ENCODE data around the gene SYNGAP1. TPM values are rescaled to one million over a fixed set of nuclear protein-coding genes. Genes with fewer than 3 reads are reported as not detected.

Gene SYNGAP1
- total and polyA plus RNA-seq, 2 of the 4 experiments (the other 2 are of a cell fraction): 1.4 to 17.0 TPM

DNA sequence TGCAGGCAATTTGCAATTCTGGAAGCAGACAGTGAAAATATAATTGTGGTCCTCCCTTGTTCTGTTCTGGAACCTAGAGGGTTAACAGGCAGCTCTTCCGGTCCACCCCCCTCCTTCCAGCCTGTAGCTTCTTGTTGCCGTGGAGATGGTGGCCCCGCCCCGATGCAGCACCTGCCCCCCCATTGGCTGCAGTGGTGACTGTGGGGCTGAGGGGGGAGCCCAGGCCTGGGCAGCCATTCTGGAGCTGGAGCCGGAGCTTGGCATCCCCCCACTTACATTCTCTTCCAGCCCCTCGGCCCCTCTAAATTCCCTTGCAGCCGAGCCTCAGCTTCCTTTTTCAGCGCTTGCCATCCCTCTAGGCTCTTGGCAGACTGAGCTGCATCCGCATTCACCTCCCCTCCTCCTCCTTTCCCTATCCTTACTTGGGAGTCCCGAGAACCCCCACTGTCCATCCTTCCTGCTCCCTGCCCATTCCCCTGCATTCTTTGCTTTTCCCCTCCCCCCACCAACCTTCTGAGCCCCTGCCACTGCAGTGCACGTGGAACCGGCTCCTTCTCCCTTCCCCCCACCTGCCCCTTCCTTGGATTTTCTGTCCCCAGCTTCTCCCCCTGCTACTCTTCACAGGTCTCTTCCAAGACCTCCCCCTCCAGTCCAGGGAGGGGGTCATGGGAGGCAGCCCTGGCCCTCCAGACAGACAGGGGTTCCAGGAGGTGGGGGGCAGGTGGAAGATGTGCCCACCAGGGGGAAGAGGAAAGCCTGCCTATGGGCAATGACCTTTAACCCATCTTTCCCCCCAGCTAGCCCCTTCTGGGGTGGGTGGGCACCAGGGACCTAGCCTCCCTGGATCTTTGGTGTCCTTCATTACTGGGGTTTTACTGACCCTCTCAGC lies 11.4 kb downstream of the SYNGAP1 start:
- H3K4ac ChIP-seq (ENCODE audit: low read depth, low read length): peak overlapping the region; percentile 20; the same call in 1 of the 2 replicates
- peaks cover 41% of the 10 kb centered on the region for H4K20me1 ChIP-seq (ENCODE audit: insufficient read depth, low read length)
- H3K36me3 ChIP-seq (ENCODE audit: control insufficient read depth, insufficient read depth, low read length): peaks cover 17% of the 10 kb centered on the region
- no peak overlapping the region for H2BK20ac ChIP-seq (ENCODE audit: low read depth, low read length)
- H3K9me3 ChIP-seq (ENCODE audit: control insufficient read depth, insufficient read depth, low read length): no peaks in the 10 kb centered on the region
- DNase-seq (peak; percentile 65), ATAC-seq (ENCODE audit: low read depth) (peak; percentile 61)
- peaks cover 32% of the 10 kb centered on the region for H3K4me1 ChIP-seq (ENCODE audit: control insufficient read depth, insufficient read depth, low read length)
- dilution Hi-C loops (cut with HindIII; ENCODE audit: low sequenced_read_pairs, unreplicated experiment): no loop called here
- no peak overlapping the region for H3K9ac ChIP-seq (ENCODE audit: low read depth, low read length)
- H3K27me3 ChIP-seq (ENCODE audit: control insufficient read depth, insufficient read depth, low read length): no peaks in the 10 kb centered on the region
- peak overlapping the region; percentile 29; the same call in 1 of the 2 replicates for H3K14ac ChIP-seq (replicated peaks; ENCODE audit: low read depth, low read length)
- H2AK9ac ChIP-seq (replicated peaks; ENCODE audit: low read depth, low read length, poor library complexity): peak overlapping the region; percentile 77
- H3K18ac ChIP-seq (ENCODE audit: low read depth, low read length): no peak overlapping the region
- POLR2A ChIA-PET (ENCODE audit: unreplicated experiment): no interaction called here
- intact Hi-C loops (cut with micrococcal nuclease): no loop called here
- no peak overlapping the region for H3K4me3 ChIP-seq (ENCODE audit: insufficient read depth, low read depth, low read length)
- no peak overlapping the region for H3K23ac ChIP-seq (ENCODE audit: low read depth, low read length)
- no peak overlapping the region for H3K27ac ChIP-seq (ENCODE audit: insufficient read depth, low read length)
- H4K5ac ChIP-seq (ENCODE audit: low read depth, low read length): no peak overlapping the region
- peaks cover 29% of the 10 kb centered on the region for H3K9me1 ChIP-seq (ENCODE audit: insufficient read depth, low read length)
- in situ Hi-C loops (cut with MboI; ENCODE audit: low sequenced_read_pairs): no loop called here
- H2AFZ ChIP-seq (replicated peaks; ENCODE audit: low read length, poor library complexity): peak overlapping the region; percentile 68
- H2BK15ac ChIP-seq (ENCODE audit: low read depth, low read length): no peak overlapping the region
- CTCF ChIA-PET: no interaction called here
- no peak overlapping the region for H3K56ac ChIP-seq (ENCODE audit: extremely low read depth, insufficient read depth, low read length)
- no peak overlapping the region for H2BK5ac ChIP-seq (ENCODE audit: low read depth, low read length, poor library complexity, severe bottlenecking)
- no peak overlapping the region for H4K91ac ChIP-seq (ENCODE audit: insufficient read depth, low read depth, low read length)
- TF ChIP-seq MAZ (IDR thresholded peaks at IDR 0.05; ENCODE audit: borderline replicate concordance, low read depth, low read length): peak; percentile 64; the same call in 1 of the 2 replicates
- TF ChIP-seq, protein P1, sequence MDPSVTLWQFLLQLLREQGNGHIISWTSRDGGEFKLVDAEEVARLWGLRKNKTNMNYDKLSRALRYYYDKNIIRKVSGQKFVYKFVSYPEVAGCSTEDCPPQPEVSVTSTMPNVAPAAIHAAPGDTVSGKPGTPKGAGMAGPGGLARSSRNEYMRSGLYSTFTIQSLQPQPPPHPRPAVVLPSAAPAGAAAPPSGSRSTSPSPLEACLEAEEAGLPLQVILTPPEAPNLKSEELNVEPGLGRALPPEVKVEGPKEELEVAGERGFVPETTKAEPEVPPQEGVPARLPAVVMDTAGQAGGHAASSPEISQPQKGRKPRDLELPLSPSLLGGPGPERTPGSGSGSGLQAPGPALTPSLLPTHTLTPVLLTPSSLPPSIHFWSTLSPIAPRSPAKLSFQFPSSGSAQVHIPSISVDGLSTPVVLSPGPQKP (IDR thresholded peaks at IDR 0.05; ENCODE audit: borderline replicate concordance, low read depth, low read length): no peak
- TF ChIP-seq, protein P2, sequence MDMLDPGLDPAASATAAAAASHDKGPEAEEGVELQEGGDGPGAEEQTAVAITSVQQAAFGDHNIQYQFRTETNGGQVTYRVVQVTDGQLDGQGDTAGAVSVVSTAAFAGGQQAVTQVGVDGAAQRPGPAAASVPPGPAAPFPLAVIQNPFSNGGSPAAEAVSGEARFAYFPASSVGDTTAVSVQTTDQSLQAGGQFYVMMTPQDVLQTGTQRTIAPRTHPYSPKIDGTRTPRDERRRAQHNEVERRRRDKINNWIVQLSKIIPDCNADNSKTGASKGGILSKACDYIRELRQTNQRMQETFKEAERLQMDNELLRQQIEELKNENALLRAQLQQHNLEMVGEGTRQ (IDR thresholded peaks at IDR 0.05; ENCODE audit: low read depth, low read length): peak; percentile 14; the same call in 1 of the 2 replicates
- no peak overlapping the region; a peak in 1 of 4 replicates for H4K8ac ChIP-seq (ENCODE audit: low read depth in 2 of 2, low read length in 2 of 2)
- no peak overlapping the region for H2BK120ac ChIP-seq (ENCODE audit: low read depth, low read length)
- peak overlapping the region; percentile 16; the same call in 1 of the 2 replicates for H2AK5ac ChIP-seq (ENCODE audit: low read depth, low read length)
- 24% methylated on average over 4 of the region's 12 CpGs; no CpG with 5 or more reads in 1 of the 2 experiments for WGBS, 2 experiments (ENCODE audit: extremely low coverage in 2 of 2, insufficient read length in 1 of 2)
- BruUV-seq (replicated peaks): no TSS peak
- H3K4me2 ChIP-seq (ENCODE audit: low read depth, low read length): peak overlapping the region; percentile 55; the same call in 1 of the 2 replicates
- peaks cover 24 to 84% of the 10 kb centered on the region in 2 experiments for H3K79me1 ChIP-seq (ENCODE audit: low read depth in 1 of 2, low read length in 2 of 2)
